Measurements from ENCODE around the gene ARID3B.

- TF ChIP-seq REST (IDR thresholded peaks at IDR 0.05; ENCODE audit: insufficient read depth in 1 of 2, low read depth in 2 of 2, low read length in 2 of 2) (no peak), TAF1 (IDR thresholded peaks at IDR 0.05; ENCODE audit: borderline replicate concordance, insufficient read depth, low read length) (no peak)
Observed at GRCh38 chr15:74496648-74497047, 44.4 kb upstream of the ARID3B start.
